Fibroblast of lung (primary cell): ENCODE measurements around the gene TBX6. TPM values are rescaled to one million over a fixed set of nuclear protein-coding genes. Genes with fewer than 3 reads are reported as not detected.
A peak's percentile ranks its signal among the peaks of the same experiment; 100 is the strongest.

Experiments used
- DNase-seq, 2 donors: peaks; one replicate each; pipeline versions ENCODE4 v3.0.0 to v3.0.0-alpha.2; 2010; ENCODE audit warnings: low read depth in 2 of 2
- H2AFZ ChIP-seq: 2 replicates; pipeline ENCODE4 v1.5.1; 2012; ENCODE audit warnings: low read length, control low read depth, inconsistent platforms
- H3K27ac ChIP-seq: 2 replicates; pipeline ENCODE4 v1.5.1; 2011; ENCODE audit warnings: low read length, control low read depth; ENCODE audit not compliant: insufficient read depth
- H3K27me3 ChIP-seq: 2 replicates; pipeline ENCODE4 v1.5.1; 2011; ENCODE audit warnings: mild to moderate bottlenecking, low read length; ENCODE audit not compliant: control insufficient read depth, insufficient read depth
- H3K36me3 ChIP-seq: 2 replicates; pipeline ENCODE4 v1.5.1; 2011; ENCODE audit warnings: low read length; ENCODE audit not compliant: control insufficient read depth, insufficient read depth
- H3K4me1 ChIP-seq: 2 replicates; pipeline ENCODE4 v1.5.1; 2011; ENCODE audit warnings: low read length; ENCODE audit not compliant: control insufficient read depth, insufficient read depth; ENCODE audit errors: extremely low read depth
- H3K4me2 ChIP-seq: 2 replicates; pipeline ENCODE4 v1.5.1; 2011; ENCODE audit warnings: low read length, control low read depth; ENCODE audit not compliant: insufficient read depth; ENCODE audit errors: extremely low read depth
- H3K4me3 ChIP-seq, 4 experiments: fragments of 200-600 bp in 1 of 4; sonication (generic) in 1 of 4; replicated peaks in 1 of 4; 2 replicates each; pipeline ENCODE4 v1.5.1; 2011 to 2016; ENCODE audit warnings: low read length in 4 of 4, low read depth in 3 of 4, mild to moderate bottlenecking in 3 of 4, control low read depth in 2 of 4, inconsistent platforms in 1 of 4, mixed read lengths in 1 of 4; ENCODE audit not compliant: insufficient read depth in 1 of 4; ENCODE audit errors: control extremely low read depth in 1 of 4
- H3K79me2 ChIP-seq: 2 replicates; pipeline ENCODE4 v1.5.1; 2012; ENCODE audit warnings: mild to moderate bottlenecking, low read length, inconsistent platforms; ENCODE audit not compliant: control insufficient read depth, insufficient read depth
- H3K9ac ChIP-seq: 2 replicates; pipeline ENCODE4 v1.5.1; 2011; ENCODE audit warnings: mild to moderate bottlenecking, low read length, control low read depth; ENCODE audit not compliant: insufficient read depth
- H3K9me3 ChIP-seq: 2 replicates; pipeline ENCODE4 v1.5.1; 2012; ENCODE audit warnings: low read depth, low read length; ENCODE audit not compliant: control insufficient read depth, insufficient read depth
- H4K20me1 ChIP-seq: 2 replicates; pipeline ENCODE4 v1.5.1; 2011; ENCODE audit warnings: low read length; ENCODE audit not compliant: control insufficient read depth, insufficient read depth; ENCODE audit errors: extremely low read depth
- EZH2 ChIP-seq: IDR thresholded peaks from 2 replicates; pipeline ENCODE4 v1.5.1; 2012; ENCODE audit warnings: low read length, control low read depth, mild to moderate bottlenecking; ENCODE audit errors: missing control alignments
- polyA plus RNA-seq, 2 donors: library from polyadenylated mRNA; depleted of rRNA in 1 of 2; stranded (reverse) in 1 of 2; unstranded in 1 of 2; fragments of >200 nt; gene quantifications; 2 replicates each; pipeline ENCODE4 v1.2.1, GENCODE V29; 2011 to 2012; ENCODE audit warnings: missing spikeins in 1 of 2
- total RNA-seq: library from RNA; depleted of rRNA; stranded (reverse); fragments of >200 nt; gene quantifications from 2 replicates; pipeline ENCODE4 v1.2.1, GENCODE V29; 2014
- TF ChIP-seq, protein P1 (sequence below), 2 donors: IDR thresholded peaks in 1 of 2; conservative IDR thresholded peaks in 1 of 2; 1 replicate in 1 of 2; 2 replicates in 1 of 2; pipeline ENCODE4 v1.5.1; 2011 to 2012; ENCODE audit warnings: low read length in 2 of 2, control low read depth in 1 of 2, inconsistent platforms in 1 of 2, low read depth in 1 of 2, mild to moderate bottlenecking in 1 of 2

The TBX6 gene
- total and polyA plus RNA-seq, 2 donors (not counting 1 experiment from before 2014, with no cell fraction given), result 0.33 TPM; not detected in 1

- Histone ChIP-seq H3K4me1 (peaks cover 2% of the 10 kb centered on the region), H3K4me2 (no peak overlapping the region), H4K20me1 (no peaks in the 10 kb centered on the region), H3K27me3 (no peaks in the 10 kb centered on the region), H3K9ac (no peak overlapping the region), H3K9me3 (no peaks in the 10 kb centered on the region), H2AFZ (no peak overlapping the region), H3K27ac (no peak overlapping the region), H3K79me2 (peaks cover 10% of the 10 kb centered on the region), H3K36me3 (peaks cover 41% of the 10 kb centered on the region), H3K4me3 (no peak overlapping the region)
- DNase-seq, result peak in 1 of 2 donors; percentile 30
- no peak for TF ChIP-seq EZH2
- TF ChIP-seq, protein P1, sequence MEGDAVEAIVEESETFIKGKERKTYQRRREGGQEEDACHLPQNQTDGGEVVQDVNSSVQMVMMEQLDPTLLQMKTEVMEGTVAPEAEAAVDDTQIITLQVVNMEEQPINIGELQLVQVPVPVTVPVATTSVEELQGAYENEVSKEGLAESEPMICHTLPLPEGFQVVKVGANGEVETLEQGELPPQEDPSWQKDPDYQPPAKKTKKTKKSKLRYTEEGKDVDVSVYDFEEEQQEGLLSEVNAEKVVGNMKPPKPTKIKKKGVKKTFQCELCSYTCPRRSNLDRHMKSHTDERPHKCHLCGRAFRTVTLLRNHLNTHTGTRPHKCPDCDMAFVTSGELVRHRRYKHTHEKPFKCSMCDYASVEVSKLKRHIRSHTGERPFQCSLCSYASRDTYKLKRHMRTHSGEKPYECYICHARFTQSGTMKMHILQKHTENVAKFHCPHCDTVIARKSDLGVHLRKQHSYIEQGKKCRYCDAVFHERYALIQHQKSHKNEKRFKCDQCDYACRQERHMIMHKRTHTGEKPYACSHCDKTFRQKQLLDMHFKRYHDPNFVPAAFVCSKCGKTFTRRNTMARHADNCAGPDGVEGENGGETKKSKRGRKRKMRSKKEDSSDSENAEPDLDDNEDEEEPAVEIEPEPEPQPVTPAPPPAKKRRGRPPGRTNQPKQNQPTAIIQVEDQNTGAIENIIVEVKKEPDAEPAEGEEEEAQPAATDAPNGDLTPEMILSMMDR (conservative IDR thresholded peaks at IDR 0.05 in 1 of 2, IDR thresholded peaks at IDR 0.05 in 1 of 2; ENCODE audit: low read depth in 1 of 2, low read length in 2 of 2), result no peak
Measured at GRCh38 chr16:30084816-30085159, 6.9 kb downstream of the TBX6 start.

GRCh38 chr16:30084096-30084815 lies 7.5 kb downstream of the TBX6 start:
- Histone ChIP-seq H3K27ac (no peak overlapping the region), H3K4me3 (no peak overlapping the region), H3K9me3 (no peaks in the 10 kb centered on the region), H3K27me3 (no peaks in the 10 kb centered on the region), H3K9ac (no peak overlapping the region), H3K36me3 (peaks cover 47% of the 10 kb centered on the region), H3K4me2 (no peak overlapping the region), H2AFZ (no peak overlapping the region), H4K20me1 (no peaks in the 10 kb centered on the region), H3K4me1 (peaks cover 2% of the 10 kb centered on the region), H3K79me2 (peaks cover 16% of the 10 kb centered on the region)
- TF ChIP-seq EZH2, result no peak
- TF ChIP-seq, protein P1 (conservative IDR thresholded peaks at IDR 0.05 in 1 of 2, IDR thresholded peaks at IDR 0.05 in 1 of 2; ENCODE audit: low read depth in 1 of 2, low read length in 2 of 2), result no peak
- DNase-seq, result no peak

DNA sequence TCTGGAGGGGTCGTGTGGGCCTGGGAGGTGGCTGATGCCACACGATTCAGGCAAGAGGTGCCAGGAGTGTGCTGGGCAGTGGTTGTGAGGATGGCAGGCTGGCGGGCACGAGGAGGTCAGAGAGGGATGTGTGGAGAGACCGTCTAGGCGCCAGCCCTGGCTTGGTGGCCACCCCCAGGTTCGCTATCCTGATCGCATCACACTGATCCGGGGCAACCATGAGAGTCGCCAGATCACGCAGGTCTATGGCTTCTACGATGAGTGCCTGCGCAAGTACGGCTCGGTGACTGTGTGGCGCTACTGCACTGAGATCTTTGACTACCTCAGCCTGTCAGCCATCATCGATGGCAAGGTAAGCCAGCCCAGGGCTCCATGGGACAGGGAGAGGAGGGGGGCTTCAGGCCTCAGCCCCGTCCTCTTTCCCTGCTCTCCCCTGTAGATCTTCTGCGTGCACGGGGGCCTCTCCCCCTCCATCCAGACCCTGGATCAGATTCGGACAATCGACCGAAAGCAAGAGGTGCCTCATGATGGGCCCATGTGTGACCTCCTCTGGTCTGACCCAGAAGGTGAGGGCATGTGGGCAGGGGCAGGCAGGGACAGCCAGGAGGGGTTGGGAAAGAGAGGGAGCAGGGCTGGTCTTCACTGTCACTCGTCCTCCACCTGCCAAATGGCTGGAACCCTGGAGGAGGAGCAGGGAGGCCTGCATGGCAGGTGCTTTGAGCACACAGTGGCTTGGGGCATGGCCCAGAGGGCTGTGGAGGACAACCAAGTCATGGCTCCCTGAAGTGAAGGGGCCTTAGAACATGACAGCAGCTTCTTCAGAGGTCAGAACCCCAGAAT lies 8.3 kb downstream of the TBX6 start:
- TF ChIP-seq, protein P1 (conservative IDR thresholded peaks at IDR 0.05 in 1 of 2, IDR thresholded peaks at IDR 0.05 in 1 of 2; ENCODE audit: low read depth in 1 of 2, low read length in 2 of 2), result no peak
- no peak for TF ChIP-seq EZH2
- peaks cover 23% of the 10 kb centered on the region for H3K79me2 ChIP-seq
- H2AFZ ChIP-seq, result no peak overlapping the region
- H3K27me3 ChIP-seq, result no peaks in the 10 kb centered on the region
- no peak overlapping the region for H3K4me3 ChIP-seq
- H3K27ac ChIP-seq, result no peak overlapping the region
- peaks cover 2% of the 10 kb centered on the region for H3K4me1 ChIP-seq
- no peaks in the 10 kb centered on the region for H4K20me1 ChIP-seq
- H3K4me2 ChIP-seq, result no peak overlapping the region
- H3K9ac ChIP-seq, result no peak overlapping the region
- DNase-seq, result no peak
- H3K9me3 ChIP-seq, result no peaks in the 10 kb centered on the region
- peaks cover 54% of the 10 kb centered on the region for H3K36me3 ChIP-seq
